AG09319 (cell line): ENCODE data around the gene TMEM97.

Experiments used
- DNase-seq: peaks from one replicate; pipeline ENCODE4 v3.0.0-alpha.2; 2010; ENCODE audit warnings: low read depth; ENCODE audit errors: extremely low read depth
- TF ChIP-seq, protein P1 (sequence below): IDR thresholded peaks from 2 replicates; pipeline ENCODE4 v1.5.1; 2011; ENCODE audit warnings: low read depth, mild to moderate bottlenecking, inconsistent platforms, low read length, moderate library complexity

TMEM97 gene

GRCh38 chr17:28293994-28294393 is 25.0 kb upstream of the TMEM97 start:
- TF ChIP-seq, protein P1, sequence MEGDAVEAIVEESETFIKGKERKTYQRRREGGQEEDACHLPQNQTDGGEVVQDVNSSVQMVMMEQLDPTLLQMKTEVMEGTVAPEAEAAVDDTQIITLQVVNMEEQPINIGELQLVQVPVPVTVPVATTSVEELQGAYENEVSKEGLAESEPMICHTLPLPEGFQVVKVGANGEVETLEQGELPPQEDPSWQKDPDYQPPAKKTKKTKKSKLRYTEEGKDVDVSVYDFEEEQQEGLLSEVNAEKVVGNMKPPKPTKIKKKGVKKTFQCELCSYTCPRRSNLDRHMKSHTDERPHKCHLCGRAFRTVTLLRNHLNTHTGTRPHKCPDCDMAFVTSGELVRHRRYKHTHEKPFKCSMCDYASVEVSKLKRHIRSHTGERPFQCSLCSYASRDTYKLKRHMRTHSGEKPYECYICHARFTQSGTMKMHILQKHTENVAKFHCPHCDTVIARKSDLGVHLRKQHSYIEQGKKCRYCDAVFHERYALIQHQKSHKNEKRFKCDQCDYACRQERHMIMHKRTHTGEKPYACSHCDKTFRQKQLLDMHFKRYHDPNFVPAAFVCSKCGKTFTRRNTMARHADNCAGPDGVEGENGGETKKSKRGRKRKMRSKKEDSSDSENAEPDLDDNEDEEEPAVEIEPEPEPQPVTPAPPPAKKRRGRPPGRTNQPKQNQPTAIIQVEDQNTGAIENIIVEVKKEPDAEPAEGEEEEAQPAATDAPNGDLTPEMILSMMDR: no peak
- no peak for DNase-seq

DNA sequence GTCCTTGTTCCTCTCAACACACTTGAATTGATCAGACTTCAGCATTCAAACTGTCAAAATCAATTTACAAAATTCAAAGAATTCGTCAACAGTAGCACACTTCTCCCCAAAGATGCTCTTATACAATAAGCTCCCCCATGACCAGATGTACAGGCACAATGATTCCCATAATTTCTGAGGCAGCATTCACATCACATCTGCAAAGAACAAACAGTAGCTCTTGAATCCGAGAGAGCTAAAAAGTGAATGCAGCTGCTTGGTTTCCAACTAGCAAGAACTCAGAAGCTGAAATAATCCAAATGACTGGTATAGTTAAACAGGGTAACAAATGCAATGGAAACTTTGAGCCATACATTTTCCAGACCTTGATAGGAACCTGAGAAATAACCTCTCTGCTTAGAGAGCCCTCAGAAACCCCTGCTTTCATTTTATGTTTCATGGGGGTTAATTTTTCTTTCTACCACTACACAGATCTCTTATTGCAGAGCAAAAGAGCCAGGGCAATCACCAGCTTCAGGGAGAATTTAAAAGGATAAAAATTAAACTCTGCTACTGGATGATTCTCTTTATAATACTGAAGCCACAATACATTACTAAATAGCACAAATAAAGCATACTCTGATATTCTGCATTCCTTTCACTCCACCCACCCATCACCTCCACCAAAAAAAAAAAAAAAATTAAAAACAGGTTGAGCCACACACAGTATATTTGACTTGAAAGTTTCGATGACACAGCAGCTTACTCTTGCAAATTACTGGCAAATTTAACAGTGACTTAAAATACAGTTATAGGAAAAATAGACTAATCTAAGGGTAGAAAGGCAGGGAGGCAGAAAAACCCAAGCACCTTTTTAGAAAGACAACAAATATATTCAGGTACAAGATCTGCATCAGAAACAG is 23.1 kb upstream of the TMEM97 start:
- TF ChIP-seq, protein P1: no peak
- no peak for DNase-seq

DNA sequence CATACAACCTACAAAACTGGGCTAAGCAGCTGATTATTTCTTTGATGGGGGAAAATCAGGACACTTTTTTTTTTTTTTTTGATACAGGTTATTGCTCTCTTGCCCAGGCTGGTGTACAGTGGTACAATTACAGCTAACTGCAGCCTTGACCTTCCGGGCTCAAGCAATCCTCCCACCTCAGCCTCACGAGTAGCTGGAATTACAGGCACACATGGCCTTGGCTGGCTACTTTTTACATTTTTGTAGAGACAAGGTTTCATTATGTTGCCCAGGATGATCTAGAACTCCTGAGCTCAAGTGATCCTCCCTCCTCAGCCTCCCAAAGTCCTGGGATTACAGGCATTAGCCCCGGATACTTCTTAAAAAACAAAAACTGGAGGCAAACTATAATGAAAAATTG is 20.6 kb upstream of the TMEM97 start:
- DNase-seq: no peak
- TF ChIP-seq, protein P1: no peak

DNA sequence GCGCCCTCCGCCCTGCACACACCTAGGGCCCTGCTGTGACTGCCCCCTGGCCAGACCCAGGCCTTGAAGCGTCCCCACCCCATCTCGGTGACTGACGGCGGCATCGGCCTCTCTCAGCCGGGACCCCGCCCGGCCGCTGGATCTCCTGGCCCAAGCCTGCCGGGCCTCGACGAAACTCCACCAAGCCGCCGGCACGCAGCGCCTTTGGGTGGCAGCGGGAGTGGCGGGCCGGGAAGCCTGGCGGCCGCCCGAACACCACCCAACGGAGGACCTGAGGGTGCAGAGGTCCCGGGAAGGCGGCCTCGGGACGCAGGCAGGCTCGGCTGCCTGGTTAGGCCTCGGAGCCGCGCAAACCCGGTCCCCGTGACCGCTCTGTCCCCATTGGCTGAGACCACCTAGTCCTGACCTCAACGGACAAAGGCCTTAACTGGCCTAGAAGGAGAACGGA is 12.0 kb upstream of the TMEM97 start:
- TF ChIP-seq, protein P1: no peak
- no peak for DNase-seq

DNA sequence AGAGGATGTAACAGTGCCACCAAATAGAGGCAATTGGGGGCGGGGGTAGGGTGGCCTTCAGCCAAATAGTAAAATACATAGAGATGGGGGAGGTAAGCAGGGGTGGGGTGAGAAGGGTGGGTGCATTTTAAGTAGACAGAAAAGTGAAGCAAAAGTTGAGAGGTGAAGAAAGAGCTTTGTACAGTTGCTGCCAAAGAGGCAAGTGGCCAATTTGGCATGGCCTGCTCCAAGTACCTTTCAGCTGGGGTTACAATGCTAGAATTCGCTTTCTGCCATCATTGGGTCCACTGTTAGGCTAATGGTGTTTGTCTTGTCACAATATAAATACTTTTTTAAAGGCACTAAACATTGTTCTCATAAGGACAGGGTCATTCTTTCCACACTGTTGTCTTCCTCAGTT is 5.2 kb upstream of the TMEM97 start:
- TF ChIP-seq, protein P1: no peak
- no peak for DNase-seq

DNA sequence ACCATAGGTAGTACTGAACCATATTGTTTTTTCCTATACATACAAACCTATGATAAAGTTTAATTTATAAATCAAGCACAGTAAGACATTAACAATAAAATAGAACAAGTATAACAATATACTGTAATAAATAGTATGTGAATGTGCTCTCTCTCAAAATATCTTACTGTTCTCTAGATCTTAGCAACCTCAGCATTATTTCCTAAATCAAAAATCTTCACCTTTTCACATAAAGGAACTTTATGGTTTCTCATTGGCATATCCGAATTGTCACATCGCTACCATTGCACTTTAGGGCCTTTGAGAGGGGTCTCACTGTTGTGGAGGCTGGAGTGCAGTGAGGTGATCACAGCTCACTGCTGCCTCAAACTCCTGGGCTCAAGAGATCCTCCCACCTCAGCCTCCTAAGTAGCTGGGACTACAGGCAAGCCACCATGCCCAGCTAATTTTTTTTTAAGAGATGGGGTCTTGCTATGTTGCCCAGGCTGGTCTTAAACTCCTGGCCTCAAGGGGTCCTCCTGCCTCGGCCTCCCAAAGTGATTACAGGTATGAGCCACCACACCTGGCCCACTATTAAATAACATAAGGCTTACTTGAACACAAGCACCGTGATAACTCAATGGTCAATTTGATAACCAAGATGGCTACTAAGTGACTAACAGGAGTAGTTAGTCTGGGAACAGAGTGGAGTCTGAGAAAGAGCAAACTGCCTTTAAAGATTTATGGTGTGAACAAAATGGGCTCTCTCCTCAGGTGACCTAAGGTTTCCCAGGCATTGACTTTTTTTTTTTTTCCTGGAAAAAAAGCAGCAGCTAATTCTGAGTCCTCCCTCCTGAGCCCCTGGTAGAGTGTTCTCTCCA is 2.9 kb upstream of the TMEM97 start:
- TF ChIP-seq, protein P1: no peak
- no peak for DNase-seq
